HepG2 (cell line): ENCODE results near the gene RBM47. TPM values are rescaled to one million over a fixed set of nuclear protein-coding genes. Genes with fewer than 3 reads are reported as not detected.
A peak's percentile ranks its signal among the peaks of the same experiment; 100 is the strongest.

ENCODE experiments used
- AKAP8 ChIP-seq: sonication (generic); formaldehyde crosslinking; IDR thresholded peaks from 2 replicates; pipeline ENCODE4 v1.5.1; 2020; ENCODE audit warnings: mild to moderate bottlenecking, missing genetic modification reagents
- ARNTL ChIP-seq: sonication (generic); formaldehyde crosslinking; IDR thresholded peaks from 2 replicates; pipeline ENCODE4 v1.4.0; 2020; ENCODE audit warnings: mild to moderate bottlenecking, missing genetic modification reagents
- CEBPZ ChIP-seq: IDR thresholded peaks from 2 replicates; pipeline ENCODE4 v1.6.1; 2012; ENCODE audit warnings: low read length, improper control_type of control experiment
- HMGA1 ChIP-seq: sonication (generic); formaldehyde crosslinking; conservative IDR thresholded peaks from 2 replicates; pipeline ENCODE4 v1.4.0; 2020; ENCODE audit warnings: missing genetic modification reagents
- IRF2 ChIP-seq: IDR thresholded peaks from 2 replicates; pipeline ENCODE4 v1.6.1; 2018; ENCODE audit warnings: missing genetic modification reagents, missing compliant biosample characterization
- MEIS1 ChIP-seq: sonication (generic); formaldehyde crosslinking; IDR thresholded peaks from 2 replicates; pipeline ENCODE4 v1.9.0; 2021; ENCODE audit warnings: mild to moderate bottlenecking, missing genetic modification reagents, moderate library complexity, borderline replicate concordance
- RXRA ChIP-seq: sonication (generic); formaldehyde crosslinking; IDR thresholded peaks from 2 replicates; pipeline ENCODE4 v1.5.1; 2020; ENCODE audit warnings: missing genetic modification reagents
- SMYD3 ChIP-seq: sonication (generic); formaldehyde crosslinking; IDR thresholded peaks from 2 replicates; pipeline ENCODE4 v1.8.1; 2023; ENCODE audit warnings: mild to moderate bottlenecking, missing genetic modification reagents
- SYNCRIP ChIP-seq: fragments of 200-400 bp; formaldehyde crosslinking; IDR thresholded peaks from 2 replicates; pipeline ENCODE4 v1.6.1; 2018; ENCODE audit warnings: mild to moderate bottlenecking, low read depth, low read length; ENCODE audit not compliant: insufficient read depth
- TAF1 ChIP-seq: sonication (generic); formaldehyde crosslinking; IDR thresholded peaks from 2 replicates; pipeline ENCODE4 v1.4.0; 2020; ENCODE audit warnings: missing genetic modification reagents
- USF2 ChIP-seq, 2 experiments: sonication (generic) in 1 of 2; formaldehyde crosslinking in 1 of 2; IDR thresholded peaks; 2 replicates each; pipeline versions ENCODE4 v1.5.1 to v1.6.1; 2011 to 2020; ENCODE audit warnings: borderline replicate concordance in 1 of 2, low read depth in 1 of 2, low read length in 1 of 2, mild to moderate bottlenecking in 1 of 2, missing genetic modification reagents in 1 of 2, moderate library complexity in 1 of 2
- ZC3H13 ChIP-seq: sonication (generic); formaldehyde crosslinking; IDR thresholded peaks from 2 replicates; pipeline ENCODE4 v1.8.1; 2023; ENCODE audit warnings: mild to moderate bottlenecking, missing genetic modification reagents, moderate library complexity
- ZNF329 ChIP-seq: sonication (generic); formaldehyde crosslinking; IDR thresholded peaks from 2 replicates; pipeline ENCODE4 v1.9.0; 2021; ENCODE audit warnings: low read depth, mild to moderate bottlenecking, missing genetic modification reagents
- ZNF430 ChIP-seq: sonication (generic); formaldehyde crosslinking; IDR thresholded peaks from 2 replicates; pipeline ENCODE4 v1.9.0; 2021; ENCODE audit warnings: mild to moderate bottlenecking, missing genetic modification reagents
- ZNF550 ChIP-seq: sonication (generic); formaldehyde crosslinking; IDR thresholded peaks from 2 replicates; pipeline ENCODE4 v1.4.0; 2020; ENCODE audit warnings: mild to moderate bottlenecking, missing genetic modification reagents, borderline replicate concordance
- ZNF747 ChIP-seq: sonication (generic); formaldehyde crosslinking; IDR thresholded peaks from 2 replicates; pipeline ENCODE4 v1.8.1; 2023; ENCODE audit warnings: missing genetic modification reagents, mild to moderate bottlenecking, borderline replicate concordance
- polyA plus RNA-seq, 8 experiments: library from polyadenylated mRNA; depleted of rRNA in 3 of 8; stranded (reverse) in 7 of 8; unstranded in 1 of 8; fragments of >200 nt; fragmentation: Illumina TruSeq in 4 of 8; extraction: Trizol in 4 of 8; gene quantifications; 2 replicates each; pipeline versions ENCODE4 v1.2.1 to v1.2.3, GENCODE V29; 2011 to 2016; ENCODE audit warnings: low read depth in 4 of 8, missing spikeins in 1 of 8, mixed read lengths in 1 of 8; ENCODE audit not compliant: insufficient read depth in 1 of 8
- total RNA-seq, 5 experiments: library from RNA; depleted of rRNA; stranded (reverse); fragments of >200 nt; fragmentation: Illumina TruSeq; extraction: Trizol; gene quantifications; 2 replicates each; pipeline ENCODE4 v1.2.3, GENCODE V29; 2016; ENCODE audit warnings: low read depth in 1 of 5
- TF ChIP-seq, protein P1 (sequence below): sonication (generic); formaldehyde crosslinking; IDR thresholded peaks from 2 replicates; pipeline ENCODE4 v1.4.0; 2020; ENCODE audit warnings: low read depth, missing genetic modification reagents
- TF ChIP-seq, protein P2 (sequence below): sonication (generic); formaldehyde crosslinking; IDR thresholded peaks from 2 replicates; pipeline ENCODE4 v1.8.1; 2023; ENCODE audit warnings: mild to moderate bottlenecking, missing genetic modification reagents

RBM47 gene
- total and polyA plus RNA-seq, 2 of the 13 experiments (the other 11 are each of a cell fraction or from before 2014, with no cell fraction given): 1.2 to 2.5 TPM

DNA sequence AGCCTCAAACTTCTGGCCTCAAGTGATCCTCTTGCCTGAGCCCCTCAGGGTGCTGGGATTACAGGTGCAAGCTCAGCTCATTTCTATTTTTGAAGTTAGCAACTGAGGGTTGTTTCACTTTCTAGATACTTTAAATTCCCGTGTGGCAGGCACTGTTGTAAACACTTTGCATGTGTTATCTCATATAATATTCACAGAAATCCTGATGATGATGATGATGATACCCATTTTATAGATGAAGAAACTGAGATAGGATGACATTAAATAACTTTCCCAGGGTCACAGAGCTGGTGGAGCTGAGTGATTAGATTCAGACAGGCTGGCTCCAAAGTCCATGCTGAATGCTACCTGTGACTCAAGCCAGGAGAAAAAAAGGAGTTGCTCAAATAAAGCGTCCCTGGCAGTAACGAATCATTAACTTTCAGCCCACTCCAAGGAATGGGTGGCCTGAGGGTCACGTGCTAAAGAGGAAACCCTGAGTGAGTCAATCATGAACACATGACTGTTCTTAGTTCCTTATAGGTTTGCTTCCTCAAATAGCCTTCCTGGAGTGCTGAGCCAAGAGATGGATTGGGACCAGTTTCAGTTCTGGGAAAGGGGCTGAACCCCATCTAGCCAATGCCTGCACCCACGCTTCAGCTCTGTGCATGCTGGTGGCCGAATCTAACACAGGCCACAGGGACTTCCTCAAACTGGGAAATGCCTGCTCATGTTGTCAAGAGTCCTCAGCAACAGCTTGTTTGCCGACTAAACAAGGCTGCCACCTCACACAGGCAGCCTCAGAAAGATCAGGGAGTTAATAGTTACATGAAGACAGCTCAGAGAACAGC is 52.8 kb downstream of the RBM47 start (continued):
- TF ChIP-seq TAF1: peak; percentile 45; the same call in 1 of the 2 replicates
- TF ChIP-seq ZNF550 (CRISPR knock-in tag): no peak
- TF ChIP-seq, protein P1, sequence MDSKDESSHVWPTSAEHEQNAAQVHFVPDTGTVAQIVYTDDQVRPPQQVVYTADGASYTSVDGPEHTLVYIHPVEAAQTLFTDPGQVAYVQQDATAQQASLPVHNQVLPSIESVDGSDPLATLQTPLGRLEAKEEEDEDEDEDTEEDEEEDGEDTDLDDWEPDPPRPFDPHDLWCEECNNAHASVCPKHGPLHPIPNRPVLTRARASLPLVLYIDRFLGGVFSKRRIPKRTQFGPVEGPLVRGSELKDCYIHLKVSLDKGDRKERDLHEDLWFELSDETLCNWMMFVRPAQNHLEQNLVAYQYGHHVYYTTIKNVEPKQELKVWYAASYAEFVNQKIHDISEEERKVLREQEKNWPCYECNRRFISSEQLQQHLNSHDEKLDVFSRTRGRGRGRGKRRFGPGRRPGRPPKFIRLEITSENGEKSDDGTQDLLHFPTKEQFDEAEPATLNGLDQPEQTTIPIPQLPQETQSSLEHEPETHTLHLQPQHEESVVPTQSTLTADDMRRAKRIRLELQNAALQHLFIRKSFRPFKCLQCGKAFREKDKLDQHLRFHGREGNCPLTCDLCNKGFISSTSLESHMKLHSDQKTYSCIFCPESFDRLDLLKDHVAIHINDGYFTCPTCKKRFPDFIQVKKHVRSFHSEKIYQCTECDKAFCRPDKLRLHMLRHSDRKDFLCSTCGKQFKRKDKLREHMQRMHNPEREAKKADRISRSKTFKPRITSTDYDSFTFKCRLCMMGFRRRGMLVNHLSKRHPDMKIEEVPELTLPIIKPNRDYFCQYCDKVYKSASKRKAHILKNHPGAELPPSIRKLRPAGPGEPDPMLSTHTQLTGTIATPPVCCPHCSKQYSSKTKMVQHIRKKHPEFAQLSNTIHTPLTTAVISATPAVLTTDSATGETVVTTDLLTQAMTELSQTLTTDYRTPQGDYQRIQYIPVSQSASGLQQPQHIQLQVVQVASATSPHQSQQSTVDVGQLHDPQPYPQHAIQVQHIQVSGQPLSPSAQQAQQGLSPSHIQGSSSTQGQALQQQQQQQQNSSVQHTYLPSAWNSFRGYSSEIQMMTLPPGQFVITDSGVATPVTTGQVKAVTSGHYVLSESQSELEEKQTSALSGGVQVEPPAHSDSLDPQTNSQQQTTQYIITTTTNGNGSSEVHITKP: peak; percentile 83; the same call in 1 of the 2 replicates
- no peak for TF ChIP-seq HMGA1
- TF ChIP-seq SMYD3: 0 out of 2 replicates have a peak, but pooled peaks have one; percentile 45
- TF ChIP-seq SYNCRIP: no peak
- no peak for TF ChIP-seq ZNF329
- peak; percentile 73 for TF ChIP-seq ARNTL (CRISPR knock-in tag)
- TF ChIP-seq RXRA (CRISPR knock-in tag): peak; percentile 51
- no peak for TF ChIP-seq AKAP8 (CRISPR knock-in tag)
- TF ChIP-seq ZC3H13: no peak
- no peak for TF ChIP-seq CEBPZ
- peak; percentile 60; the same call in 1 of the 2 replicates for TF ChIP-seq MEIS1 (CRISPR knock-in tag)
- TF ChIP-seq, protein P2, sequence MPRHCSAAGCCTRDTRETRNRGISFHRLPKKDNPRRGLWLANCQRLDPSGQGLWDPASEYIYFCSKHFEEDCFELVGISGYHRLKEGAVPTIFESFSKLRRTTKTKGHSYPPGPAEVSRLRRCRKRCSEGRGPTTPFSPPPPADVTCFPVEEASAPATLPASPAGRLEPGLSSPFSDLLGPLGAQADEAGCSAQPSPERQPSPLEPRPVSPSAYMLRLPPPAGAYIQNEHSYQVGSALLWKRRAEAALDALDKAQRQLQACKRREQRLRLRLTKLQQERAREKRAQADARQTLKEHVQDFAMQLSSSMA: no peak
- TF ChIP-seq ZNF747 (CRISPR knock-in tag): peak; percentile 46; the same call in 1 of the 2 replicates
- TF ChIP-seq USF2 (IDR thresholded peaks at IDR 0.05; ENCODE audit: low read depth, low read length): peak; percentile 96
- peak; percentile 93; the same call in 1 of the 2 replicates for TF ChIP-seq USF2 (CRISPR knock-in tag; IDR thresholded peaks at IDR 0.05; ENCODE audit: borderline replicate concordance)
- TF ChIP-seq ZNF430: no peak
- peak; percentile 68; the same call in 1 of the 2 replicates for TF ChIP-seq IRF2 (CRISPR knock-in tag)
